ENCODE measurements around the gene FARP1. TPM values are rescaled to one million over a fixed set of nuclear protein-coding genes. Genes with fewer than 3 reads are reported as not detected.
A peak's percentile ranks its signal among the peaks of the same experiment; 100 is the strongest.

The FARP1 gene
- total and polyA plus RNA-seq, 2 of the 13 experiments (the other 11 are each of a cell fraction or from before 2014, with no cell fraction given): 70.6 to 126 TPM

- BruUV-seq (replicated peaks): no TSS peak
- Histone ChIP-seq H3K4me2 (ENCODE audit: low read depth, low read length) (no peak overlapping the region), H3K79me2 (ENCODE audit: insufficient read depth, low read length) (no peaks in the 10 kb centered on the region), H3K4me3 (replicated peaks in 1 of 3; ENCODE audit: insufficient read depth in 1 of 3, low read depth in 2 of 3, low read length in 3 of 3) (no peak overlapping the region), H3K4me1 (ENCODE audit: insufficient read depth, low read length) (no peaks in the 10 kb centered on the region), H3K9ac (ENCODE audit: insufficient read depth, low read depth, low read length) (no peak overlapping the region), H3K27ac (ENCODE audit: extremely low read length, insufficient read depth, low read length) (no peak overlapping the region), H2AFZ (ENCODE audit: low read length) (no peak overlapping the region), H3K9me3 (ENCODE audit: low read length) (no peaks in the 10 kb centered on the region), H3K27me3 (ENCODE audit: control insufficient read depth in 1 of 2, insufficient read depth in 2 of 2, low read length in 2 of 2) (no peaks in the 10 kb centered on the region), H3K36me3 (replicated peaks in 1 of 2; ENCODE audit: control insufficient read depth in 1 of 2, insufficient read depth in 2 of 2, low read length in 2 of 2) (peaks cover 44 to 86% of the 10 kb centered on the region in 2 experiments), H4K20me1 (ENCODE audit: insufficient read depth, low read length) (peaks cover 2% of the 10 kb centered on the region; the same call in 1 of the 2 replicates)
- 93% methylated on average over 15 of the region's 15 CpGs for WGBS (ENCODE audit: low lambda C conversion rate)
- FAIRE-seq (no peak), DNase-seq (ENCODE audit: low spot score) (no peak), ATAC-seq (peak; percentile 2; the same call in 1 of the 3 replicates)
- TF ChIP-seq SMAD1 (CRISPR knock-in tag; IDR thresholded peaks at IDR 0.05; ENCODE audit: borderline replicate concordance, low read depth) (no peak), RBM22 (optimal IDR thresholded peaks at IDR 0.05; ENCODE audit: low read length) (peak; percentile 64), YEATS4 (CRISPR knock-in tag; IDR thresholded peaks at IDR 0.05; ENCODE audit: borderline replicate concordance) (no peak)
- in situ Hi-C loops (cut with HindIII; ENCODE audit: extremely low pct_ligation_motif_present, low pct_unique_long_range_greater_than_20kb) (loop anchor here (25.0 kb wide), 1 partner anchor 566 kb away; no protein-coding TSS in a partner anchor), intact Hi-C loops (cut with micrococcal nuclease; ENCODE audit: unreplicated experiment) (no loop called here)
- CTCF ChIA-PET (ENCODE audit: low intra/inter-chr PET ratio, low total read pairs): no interaction called here
- POLR2A ChIA-PET: no interaction called here
These were observed 285.5 kb downstream of the FARP1 start for GRCh38 chr13:98428256-98428966.

- no TSS peak for BruUV-seq (replicated peaks)
- ChIA-PET POLR2A (no interaction called here), CTCF (ENCODE audit: low intra/inter-chr PET ratio, low total read pairs) (no interaction called here)
- H3K9me3 ChIP-seq (ENCODE audit: low read length): no peaks in the 10 kb centered on the region
- H3K4me3 ChIP-seq (replicated peaks in 1 of 3; ENCODE audit: insufficient read depth in 1 of 3, low read depth in 2 of 3, low read length in 3 of 3): no peak overlapping the region
- H2AFZ ChIP-seq (ENCODE audit: low read length): no peak overlapping the region
- H3K27ac ChIP-seq (ENCODE audit: extremely low read length, insufficient read depth, low read length): no peak overlapping the region
- H3K27me3 ChIP-seq (ENCODE audit: control insufficient read depth in 1 of 2, insufficient read depth in 2 of 2, low read length in 2 of 2): no peaks in the 10 kb centered on the region
- intact Hi-C loops (cut with micrococcal nuclease; ENCODE audit: unreplicated experiment): no loop called here
- no peaks in the 10 kb centered on the region for H3K79me2 ChIP-seq (ENCODE audit: insufficient read depth, low read length)
- FAIRE-seq: no peak
- TF ChIP-seq PHF8 (CRISPR knock-in tag; IDR thresholded peaks at IDR 0.05): no peak
- TF ChIP-seq ZNF414 (CRISPR knock-in tag; IDR thresholded peaks at IDR 0.05): no peak
- TF ChIP-seq DMAP1 (CRISPR knock-in tag; IDR thresholded peaks at IDR 0.05): no peak
- no peak for TF ChIP-seq ZNF136 (CRISPR knock-in tag; IDR thresholded peaks at IDR 0.05; ENCODE audit: low read depth)
- no peaks in the 10 kb centered on the region for H3K4me1 ChIP-seq (ENCODE audit: insufficient read depth, low read length)
- peak; percentile 7; the same call in 2 of the 3 replicates for ATAC-seq
- H4K20me1 ChIP-seq (ENCODE audit: insufficient read depth, low read length): peaks cover 2% of the 10 kb centered on the region; the same call in 1 of the 2 replicates
- no peak overlapping the region for H3K4me2 ChIP-seq (ENCODE audit: low read depth, low read length)
- 89% methylated on average over 10 of the region's 10 CpGs for WGBS (ENCODE audit: low lambda C conversion rate)
- in situ Hi-C loops (cut with HindIII; ENCODE audit: extremely low pct_ligation_motif_present, low pct_unique_long_range_greater_than_20kb): loop anchor here (25.0 kb wide), 1 partner anchor 567 kb away; no protein-coding TSS in a partner anchor
- no peak for DNase-seq (ENCODE audit: low spot score)
- H3K36me3 ChIP-seq (replicated peaks in 1 of 2; ENCODE audit: control insufficient read depth in 1 of 2, insufficient read depth in 2 of 2, low read length in 2 of 2): peaks cover 43 to 85% of the 10 kb centered on the region in 2 experiments
- H3K9ac ChIP-seq (ENCODE audit: insufficient read depth, low read depth, low read length): no peak overlapping the region
These were observed 286.2 kb downstream of the FARP1 start for GRCh38 chr13:98429081-98429480.

All from HepG2 (cell line).